B cell (primary cell): Measurements from ENCODE around the gene ZNF808.

Source experiments
- EZH2 ChIP-seq: IDR thresholded peaks from 2 replicates; pipeline ENCODE4 v1.6.1; 2012; ENCODE audit warnings: borderline replicate concordance, low read depth, mild to moderate bottlenecking, moderate library complexity, low read length; ENCODE audit not compliant: insufficient read depth, poor library complexity, severe bottlenecking
- TF ChIP-seq, protein P1 (sequence below): fragments of 200-600 bp; IDR thresholded peaks from one replicate; pipeline ENCODE4 v1.8.0; 2022; ENCODE audit warnings: antibody characterized with exemption, mild to moderate bottlenecking

- TF ChIP-seq, protein P1, sequence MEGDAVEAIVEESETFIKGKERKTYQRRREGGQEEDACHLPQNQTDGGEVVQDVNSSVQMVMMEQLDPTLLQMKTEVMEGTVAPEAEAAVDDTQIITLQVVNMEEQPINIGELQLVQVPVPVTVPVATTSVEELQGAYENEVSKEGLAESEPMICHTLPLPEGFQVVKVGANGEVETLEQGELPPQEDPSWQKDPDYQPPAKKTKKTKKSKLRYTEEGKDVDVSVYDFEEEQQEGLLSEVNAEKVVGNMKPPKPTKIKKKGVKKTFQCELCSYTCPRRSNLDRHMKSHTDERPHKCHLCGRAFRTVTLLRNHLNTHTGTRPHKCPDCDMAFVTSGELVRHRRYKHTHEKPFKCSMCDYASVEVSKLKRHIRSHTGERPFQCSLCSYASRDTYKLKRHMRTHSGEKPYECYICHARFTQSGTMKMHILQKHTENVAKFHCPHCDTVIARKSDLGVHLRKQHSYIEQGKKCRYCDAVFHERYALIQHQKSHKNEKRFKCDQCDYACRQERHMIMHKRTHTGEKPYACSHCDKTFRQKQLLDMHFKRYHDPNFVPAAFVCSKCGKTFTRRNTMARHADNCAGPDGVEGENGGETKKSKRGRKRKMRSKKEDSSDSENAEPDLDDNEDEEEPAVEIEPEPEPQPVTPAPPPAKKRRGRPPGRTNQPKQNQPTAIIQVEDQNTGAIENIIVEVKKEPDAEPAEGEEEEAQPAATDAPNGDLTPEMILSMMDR, result peak; percentile 64
- TF ChIP-seq EZH2, result no peak
Measured at GRCh38 chr19:52527134-52527955, at the start of gene ZNF808.
